GM21825 (cell line): ENCODE data around the gene SRMS.

Experiments used
- ATAC-seq: cut with Tn5 transposase; IDR thresholded peaks from one replicate; pipeline ENCODE4 v1.9.1; 2021; ENCODE audit warnings: mild to moderate bottlenecking, moderate library complexity; ENCODE audit not compliant: unreplicated experiment

SRMS gene

GRCh38 chr20:63539441-63540370 lies 7.8 kb downstream of the SRMS start:
- ATAC-seq, result no peak

DNA sequence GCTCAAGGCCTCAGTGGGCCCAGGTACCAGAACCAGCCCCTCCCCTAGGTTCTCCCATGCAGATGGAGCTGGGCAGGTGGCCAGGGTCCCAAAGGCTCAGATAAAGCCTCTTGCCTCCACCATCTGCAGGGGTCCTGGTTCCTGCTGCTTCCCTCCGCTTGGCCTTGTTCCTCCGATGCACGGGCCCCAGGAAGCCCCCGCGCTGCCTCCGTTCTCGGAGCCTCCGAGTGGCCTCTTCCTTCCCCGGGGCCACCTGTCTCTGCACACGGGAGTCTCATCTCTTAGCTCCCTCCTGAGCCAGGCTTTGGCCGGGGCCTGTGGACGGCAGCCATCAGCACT lies 8.5 kb downstream of the SRMS start:
- no peak for ATAC-seq

DNA sequence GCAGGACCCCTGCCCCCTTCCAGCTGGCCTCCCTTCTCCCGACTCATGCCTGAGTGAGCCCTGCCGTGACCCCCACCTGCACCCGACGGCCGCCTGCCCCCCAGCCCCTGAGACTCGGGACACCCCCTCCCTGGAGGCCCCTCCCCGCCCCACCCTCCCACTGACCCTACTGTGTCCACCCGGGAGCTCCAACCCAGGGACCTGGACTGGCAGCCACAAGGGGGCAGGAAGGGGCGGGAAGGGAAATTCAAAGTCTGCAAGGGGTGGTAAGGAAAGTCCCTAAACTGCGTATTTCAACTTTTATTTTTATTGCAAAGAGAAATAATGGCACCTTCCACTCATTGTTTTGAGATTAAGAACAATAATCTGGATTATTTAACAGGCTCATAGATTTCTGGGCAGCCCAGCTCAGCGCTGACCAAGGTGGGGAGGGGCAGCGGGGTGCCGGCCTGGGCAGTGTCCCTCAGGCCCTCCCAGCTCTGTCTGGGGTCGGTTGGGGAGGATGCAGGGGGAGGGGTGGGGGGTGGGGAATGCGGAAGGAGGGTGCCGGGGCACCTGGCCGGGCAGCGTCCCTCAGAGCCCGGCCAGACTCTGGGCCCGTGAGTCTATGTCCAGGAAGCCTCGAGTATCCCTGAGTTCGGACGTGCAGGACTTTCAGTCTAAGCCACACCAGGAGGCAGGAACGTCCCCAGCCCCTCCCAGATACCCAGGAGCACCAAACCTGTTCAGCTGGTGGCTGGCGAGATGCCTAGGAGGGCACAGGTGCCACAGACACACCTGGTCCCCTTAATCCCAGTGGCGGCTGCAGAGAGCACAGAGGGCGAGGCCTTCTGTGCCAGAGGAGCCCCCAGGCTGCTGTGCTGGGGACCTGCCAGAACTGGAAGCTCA lies 9.1 kb downstream of the SRMS start:
- no peak for ATAC-seq

GRCh38 chr20:63537525-63538203 lies 9.9 kb downstream of the SRMS start:
- peak; percentile 80 for ATAC-seq

GRCh38 chr20:63536997-63537524 lies 10.5 kb downstream of the SRMS start, which contains the start of gene PTK6:
Gene PTK6 (minus strand): TSS chr20:63537376. CDS start chr20:63537314, 62 bp downstream.
- peak; percentile 4 for ATAC-seq

- no peak for ATAC-seq
These were observed 11.1 kb downstream of the SRMS start for GRCh38 chr20:63536241-63536977.

DNA sequence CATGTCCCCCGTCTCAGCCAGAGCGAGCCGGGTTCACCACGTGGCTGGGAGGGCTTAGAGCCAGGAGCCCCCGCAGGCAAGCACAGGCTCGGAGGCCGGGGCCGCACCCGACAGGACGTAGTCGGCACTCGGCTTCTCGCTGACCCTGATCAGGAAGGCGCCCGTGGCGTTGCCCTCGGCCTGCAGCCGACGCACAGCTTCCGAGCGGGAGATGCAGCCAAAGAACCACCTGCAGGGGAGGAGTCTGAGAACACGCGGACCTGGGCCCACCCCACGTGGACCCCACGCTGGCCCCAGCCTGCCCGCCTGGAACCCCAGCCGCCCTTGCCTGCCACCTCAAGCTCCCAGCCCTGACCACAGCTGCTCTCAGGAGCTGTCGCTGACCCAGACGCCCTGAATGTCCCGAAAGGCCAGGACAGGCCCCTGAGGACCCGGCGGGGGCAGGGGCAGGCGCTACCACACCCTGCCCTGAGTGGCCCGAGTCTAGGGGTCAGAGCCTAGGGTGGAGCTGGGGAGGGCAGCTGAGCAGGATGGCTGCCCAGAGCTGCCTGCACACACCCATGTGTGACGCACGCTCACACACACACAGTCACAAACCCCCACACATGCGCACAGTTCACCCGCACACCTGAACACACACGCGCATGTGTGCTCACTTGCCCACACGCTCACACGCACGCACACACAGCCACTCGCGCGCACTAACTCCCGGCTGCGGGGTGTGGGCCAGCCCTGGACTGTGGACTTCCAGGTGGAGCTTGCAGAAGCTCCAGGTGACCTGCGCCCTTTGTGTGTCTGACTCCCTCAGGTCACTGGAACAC lies 12.5 kb downstream of the SRMS start:
- ATAC-seq, result no peak

- no peak for ATAC-seq
These were observed 13.1 kb downstream of the SRMS start for GRCh38 chr20:63534427-63534830.

DNA sequence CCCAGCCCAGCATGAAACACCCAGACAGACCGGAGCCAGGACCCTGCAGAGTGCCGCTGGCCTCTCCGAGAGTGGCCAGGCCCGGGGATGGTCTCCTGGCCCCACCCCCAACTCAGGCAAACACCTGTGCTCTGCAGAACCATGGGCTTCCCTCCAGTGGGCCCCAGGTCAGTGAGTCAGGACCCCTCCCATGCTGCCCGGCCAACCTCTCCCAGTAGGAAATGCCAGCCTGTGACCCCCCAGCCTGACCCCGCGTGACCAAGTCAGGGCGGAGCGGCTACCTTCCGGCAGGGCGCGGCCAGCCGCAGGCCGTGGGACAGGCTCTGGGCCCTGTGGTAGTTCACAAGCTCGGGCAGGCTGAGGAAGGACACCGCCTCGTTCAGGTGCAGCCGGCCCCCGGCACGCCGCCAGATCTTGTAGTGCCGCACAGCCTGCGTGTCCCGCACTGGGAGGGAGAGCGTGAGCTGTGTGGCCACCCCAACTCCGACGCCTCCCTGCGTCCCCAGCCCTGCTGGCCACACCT lies 13.6 kb downstream of the SRMS start:
- ATAC-seq, result no peak

GRCh38 chr20:63533388-63533787 lies 14.2 kb downstream of the SRMS start:
- no peak for ATAC-seq

GRCh38 chr20:63532449-63532971 lies 15.0 kb downstream of the SRMS start:
- ATAC-seq, result no peak

DNA sequence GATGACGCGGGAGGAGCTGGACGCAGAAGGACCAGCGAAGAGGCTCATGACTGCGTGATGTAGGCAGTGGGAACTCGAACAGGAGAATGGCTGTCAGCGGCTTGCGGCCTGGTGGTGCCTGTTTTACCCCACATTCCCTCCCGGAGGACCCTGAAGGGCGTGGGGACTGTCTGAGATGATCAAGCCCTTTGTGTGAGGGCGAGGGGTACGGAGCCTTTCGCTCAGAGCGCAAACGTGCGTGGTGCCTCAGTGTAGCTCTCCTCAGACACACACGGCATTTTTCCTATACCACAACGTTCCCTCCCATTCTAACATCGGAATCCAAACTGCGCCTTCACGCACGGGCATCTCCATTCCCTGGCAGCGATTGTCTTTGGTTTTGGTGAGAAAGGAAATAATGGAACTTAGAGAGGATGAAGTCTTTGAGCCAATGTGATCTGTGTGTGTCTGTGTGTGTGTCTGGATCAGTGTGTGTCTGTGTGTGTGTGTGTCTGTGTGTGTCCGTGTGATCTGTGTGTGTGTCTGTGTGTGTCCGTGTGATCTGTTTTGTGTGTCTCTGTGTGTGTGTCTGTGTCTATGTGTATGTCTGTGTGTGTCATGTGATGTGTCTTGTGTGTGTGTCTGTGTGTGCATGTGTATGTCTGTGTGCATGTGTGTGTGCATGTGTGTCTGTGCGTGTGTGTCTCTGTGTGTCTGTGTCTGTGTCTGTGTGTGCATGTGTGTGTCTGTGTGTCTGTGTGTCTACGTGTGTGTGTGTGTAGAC lies 15.7 kb downstream of the SRMS start:
- no peak for ATAC-seq

- ATAC-seq, result no peak
These were observed 16.8 kb downstream of the SRMS start for GRCh38 chr20:63530788-63531160.

DNA sequence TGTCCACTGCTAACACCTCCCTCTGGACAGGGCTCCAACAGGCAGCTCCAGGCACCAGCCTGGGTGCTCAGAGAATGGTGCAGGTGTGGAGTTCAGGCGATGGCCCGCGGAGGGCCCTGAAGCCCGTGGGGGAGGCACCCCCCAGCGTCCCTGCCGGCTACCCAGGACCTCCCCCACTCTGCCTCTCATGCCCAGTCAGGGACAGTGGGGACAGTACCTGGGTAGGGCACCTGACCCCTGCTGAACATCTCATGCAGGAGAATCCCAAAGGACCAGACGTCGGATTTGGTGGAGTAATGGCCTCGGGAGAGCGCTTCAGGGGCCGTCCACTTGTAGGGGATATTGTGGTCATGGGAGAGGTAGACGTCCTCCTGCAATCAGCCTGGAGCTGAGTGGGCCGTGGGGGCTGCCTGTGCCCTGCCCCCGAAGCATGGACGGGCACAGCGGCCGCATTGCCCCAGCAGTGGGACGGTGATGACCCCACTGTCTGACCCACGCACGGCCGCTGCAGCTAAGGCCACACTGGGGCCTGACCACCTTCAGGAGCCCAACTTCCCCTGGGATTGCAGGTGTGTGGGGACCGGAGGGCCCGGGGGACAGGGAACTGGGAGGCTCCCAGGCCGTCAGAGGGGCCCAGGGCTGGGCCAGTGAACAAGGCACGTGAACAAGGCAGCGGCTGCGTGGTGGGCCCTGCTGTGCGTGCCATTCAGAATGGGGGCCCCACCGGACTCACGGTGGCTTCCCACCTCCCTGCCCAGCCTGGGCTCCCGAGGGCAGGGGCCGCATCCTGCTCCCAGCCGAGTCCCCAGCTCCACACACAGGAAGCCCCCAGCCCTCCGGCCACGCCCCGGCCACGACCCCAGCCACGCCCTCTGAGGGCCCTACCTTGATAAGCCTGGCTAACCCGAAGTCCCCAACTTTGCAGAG lies 17.4 kb downstream of the SRMS start:
- no peak for ATAC-seq

- no peak for ATAC-seq
These were observed 18.2 kb downstream of the SRMS start for GRCh38 chr20:63529180-63529860.

GRCh38 chr20:63527184-63527583 lies 20.4 kb downstream of the SRMS start:
- no peak for ATAC-seq

GRCh38 chr20:63525971-63526370 lies 21.6 kb downstream of the SRMS start:
- no peak for ATAC-seq
